SK-N-SH (cell line): Measurements from ENCODE around the gene KCNC4. TPM values are rescaled to one million over a fixed set of nuclear protein-coding genes. Genes with fewer than 3 reads are reported as not detected.
A peak's percentile ranks its signal among the peaks of the same experiment; 100 is the strongest.

Experiments used
- CTCF ChIA-PET: fragments of 300-600, 350-600 bp; formaldehyde crosslinking; extraction: SDS; loops from one replicate; lab custom pipeline; 2021; lab: Yijun Ruan, JAX
- POLR2A ChIA-PET: fragments of 350-600 bp; sonication (Branson Sonifier 250); formaldehyde crosslinking; extraction: SDS; loops from one replicate; lab custom pipeline; 2020; ENCODE audit warnings: antibody characterized with exemption, inconsistent platforms; lab: Yijun Ruan, JAX
- DNase-seq: peaks from one replicate; pipeline ENCODE4 v3.0.0; 2012
- H2AFZ ChIP-seq: fragments of 200-600 bp; sonication (generic); 2 replicates; pipeline ENCODE4 v1.8.1; 2016; ENCODE audit warnings: antibody characterized with exemption, mild to moderate bottlenecking, low read depth
- H3F3A ChIP-seq: fragments of 200-600 bp; sonication (generic); replicated peaks from 2 replicates; pipeline ENCODE3; 2016; ENCODE audit warnings: antibody characterized with exemption, mild to moderate bottlenecking; ENCODE audit not compliant: insufficient read depth
- H3K27ac ChIP-seq, 2 experiments: fragments of 200-500 bp in 1 of 2; fragments of 200-600 bp in 1 of 2; sonication (Bioruptor generic) in 1 of 2; sonication (generic), shearing (Covaris generic) in 1 of 2; 2 replicates each; pipeline versions ENCODE4 v1.5.1 to v1.6.1; 2014 to 2016; ENCODE audit warnings: low read depth in 2 of 2, inconsistent platforms in 1 of 2, low read length in 1 of 2, mild to moderate bottlenecking in 1 of 2, mixed read lengths in 1 of 2
- H3K27me3 ChIP-seq: fragments of 200-600 bp; sonication (generic), shearing (Covaris generic); 2 replicates; pipeline ENCODE4 v1.6.1; 2016; ENCODE audit warnings: mixed run types; ENCODE audit not compliant: insufficient read depth
- H3K36me3 ChIP-seq, 2 experiments: fragments of 200-500 bp in 1 of 2; fragments of 200-600 bp in 1 of 2; sonication (Bioruptor generic) in 1 of 2; sonication (generic) in 1 of 2; replicated peaks in 1 of 2; 2 replicates each; pipeline versions ENCODE3 to v1.5.1; 2014 to 2016; ENCODE audit warnings: low read length in 1 of 2, mild to moderate bottlenecking in 1 of 2; ENCODE audit not compliant: insufficient read depth in 2 of 2, control insufficient read depth in 1 of 2
- H3K4me1 ChIP-seq, 2 experiments: fragments of 200-500 bp in 1 of 2; fragments of 200-600 bp in 1 of 2; sonication (Bioruptor generic) in 1 of 2; sonication (generic), shearing (Covaris generic) in 1 of 2; 2 replicates each; pipeline versions ENCODE4 v1.5.1 to v1.6.1; 2014 to 2016; ENCODE audit warnings: low read depth in 1 of 2, low read length in 1 of 2, mixed run types in 1 of 2; ENCODE audit not compliant: insufficient read depth in 2 of 2, control insufficient read depth in 1 of 2
- H3K4me2 ChIP-seq: fragments of 200-600 bp; sonication (generic), shearing (Covaris generic); 2 replicates; pipeline ENCODE4 v1.6.1; 2017; ENCODE audit warnings: mixed run types
- H3K4me3 ChIP-seq, 2 experiments: fragments of 200-500 bp in 1 of 2; fragments of 200-600 bp in 1 of 2; sonication (Bioruptor generic) in 1 of 2; sonication (generic), shearing (Covaris generic) in 1 of 2; 2 replicates each; pipeline versions ENCODE4 v1.5.1 to v1.8.1; 2014 to 2016; ENCODE audit warnings: low read depth in 2 of 2, inconsistent platforms in 1 of 2, low read length in 1 of 2, mild to moderate bottlenecking in 1 of 2, mixed read lengths in 1 of 2, moderate library complexity in 1 of 2
- H3K79me2 ChIP-seq: fragments of 200-600 bp; sonication (generic); 2 replicates; pipeline ENCODE4 v1.8.1; 2017; ENCODE audit warnings: mild to moderate bottlenecking; ENCODE audit not compliant: insufficient read depth
- H3K9ac ChIP-seq: fragments of 200-600 bp; sonication (generic); 2 replicates; pipeline ENCODE4 v1.6.1; 2017; ENCODE audit warnings: mixed run types
- H3K9me2 ChIP-seq: fragments of 200-600 bp; sonication (generic); 2 replicates; pipeline ENCODE4 v1.6.1; 2017; ENCODE audit warnings: mixed run types
- H3K9me3 ChIP-seq: fragments of 200-600 bp; sonication (generic); 2 replicates; pipeline ENCODE4 v1.6.1; 2017; ENCODE audit warnings: mixed run types, mild to moderate bottlenecking, moderate library complexity
- H4K20me1 ChIP-seq: fragments of 200-600 bp; sonication (generic); 2 replicates; pipeline ENCODE4 v1.6.1; 2017; ENCODE audit warnings: mild to moderate bottlenecking, mixed run types; ENCODE audit not compliant: insufficient read depth
- ELF1 ChIP-seq: IDR thresholded peaks from 2 replicates; pipeline ENCODE4 v1.4.0; 2012
- EP300 ChIP-seq, 2 experiments: IDR thresholded peaks; 2 replicates each; pipeline versions ENCODE4 v1.4.0 to v1.6.1; 2012; ENCODE audit warnings: borderline replicate concordance in 1 of 2, low read depth in 1 of 2, low read length in 1 of 2
- FOXJ3 ChIP-seq: sonication (generic); formaldehyde crosslinking; IDR thresholded peaks from 2 replicates; pipeline ENCODE4 v1.5.1; 2020; ENCODE audit warnings: mild to moderate bottlenecking, missing genetic modification reagents
- FOXM1 ChIP-seq: IDR thresholded peaks from 2 replicates; pipeline ENCODE4 v1.4.0; 2012; ENCODE audit warnings: low read depth, mild to moderate bottlenecking
- GABPA ChIP-seq: IDR thresholded peaks from 2 replicates; pipeline ENCODE4 v1.4.0; 2012; ENCODE audit warnings: low read depth, mild to moderate bottlenecking
- JUND ChIP-seq: IDR thresholded peaks from 2 replicates; pipeline ENCODE4 v1.4.0; 2012
- MXI1 ChIP-seq: IDR thresholded peaks from 2 replicates; pipeline ENCODE4 v1.6.1; 2012; ENCODE audit warnings: mild to moderate bottlenecking, low read depth, low read length, improper control_type of control experiment
- NFIC ChIP-seq: IDR thresholded peaks from 2 replicates; pipeline ENCODE4 v1.4.0; 2012; ENCODE audit warnings: borderline replicate concordance
- RAD21 ChIP-seq: IDR thresholded peaks from 2 replicates; pipeline ENCODE4 v1.6.1; 2012; ENCODE audit warnings: mild to moderate bottlenecking, low read length
- RCOR1 ChIP-seq: fragments of 150-350 bp; IDR thresholded peaks from 2 replicates; pipeline ENCODE4 v1.6.1; 2017; ENCODE audit warnings: antibody characterized with exemption, low read length
- RFX5 ChIP-seq: IDR thresholded peaks from 2 replicates; pipeline ENCODE4 v1.6.1; 2012; ENCODE audit warnings: mild to moderate bottlenecking, improper control_type of control experiment, low read length
- RXRA ChIP-seq: IDR thresholded peaks from 2 replicates; pipeline ENCODE4 v1.4.0; 2012; ENCODE audit warnings: low read depth, mild to moderate bottlenecking, borderline replicate concordance
- SIN3A ChIP-seq: IDR thresholded peaks from 2 replicates; pipeline ENCODE4 v1.6.1; 2012; ENCODE audit warnings: low read depth, mild to moderate bottlenecking, low read length, moderate library complexity, borderline replicate concordance
- TCF12 ChIP-seq: IDR thresholded peaks from 2 replicates; pipeline ENCODE4 v1.4.0; 2012
- WGBS: methylation state at CpG from one replicate; pipeline ENCODE4 v1.1.6; 2017; ENCODE audit warnings: low lambda C conversion rate; 5-methylcytosine and 5-hydroxymethylcytosine counted together
- polyA plus RNA-seq, 3 experiments: library from polyadenylated mRNA; depleted of rRNA; stranded (reverse); fragments of >200 nt; gene quantifications; 2 replicates each; pipeline ENCODE4 v1.2.3, GENCODE V29; 2012
- TF ChIP-seq, protein P1 (sequence below): IDR thresholded peaks from 2 replicates; pipeline ENCODE4 v1.6.1; 2012; ENCODE audit warnings: mild to moderate bottlenecking, low read depth, low read length, moderate library complexity
- TF ChIP-seq, protein P2 (sequence below): IDR thresholded peaks from 2 replicates; pipeline ENCODE4 v1.4.0; 2012; ENCODE audit warnings: low read depth, borderline replicate concordance
- TF ChIP-seq, protein P3 (sequence below): IDR thresholded peaks from 2 replicates; pipeline ENCODE4 v1.4.0; 2012; ENCODE audit warnings: low read depth, borderline replicate concordance

Gene KCNC4
- polyA plus RNA-seq, 1 of the 3 experiments (the other 2 are of a cell fraction), result 0.51 TPM

DNA sequence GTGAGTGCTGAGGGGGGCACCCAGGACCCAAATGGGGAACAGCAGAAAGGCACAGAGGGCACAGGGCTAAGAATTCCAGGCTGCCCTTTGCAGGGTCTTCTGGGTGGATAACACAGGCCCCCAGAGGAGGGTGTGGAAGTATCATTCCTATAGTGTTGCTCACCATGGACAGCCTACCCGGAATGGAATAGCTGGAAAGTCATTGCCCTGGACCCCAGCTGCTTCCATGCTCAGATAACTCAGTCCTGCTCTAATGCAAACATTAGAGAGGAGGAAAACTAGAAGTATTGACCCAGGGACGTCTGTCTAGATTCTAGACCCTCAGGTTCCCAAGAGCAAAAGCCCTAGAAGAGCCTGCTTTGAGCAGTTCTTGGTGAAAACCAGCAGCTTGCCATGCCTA lies 35.2 kb upstream of the KCNC4 start:
- Histone ChIP-seq H3K27ac (no peak overlapping the region), H2AFZ (no peak overlapping the region), H3K36me3 (no peaks in the 10 kb centered on the region), H3F3A (no peaks in the 10 kb centered on the region), H3K9me3 (no peaks in the 10 kb centered on the region), H3K9me2 (no peaks in the 10 kb centered on the region), H3K4me3 (no peak overlapping the region), H3K4me2 (no peak overlapping the region), H3K9ac (no peak overlapping the region), H3K27me3 (no peaks in the 10 kb centered on the region), H3K79me2 (no peaks in the 10 kb centered on the region), H3K4me1 (peaks cover 0 to 72% of the 10 kb centered on the region in 2 experiments; a peak in 2 of 4 replicates), H4K20me1 (no peaks in the 10 kb centered on the region)
- TF ChIP-seq SIN3A (no peak), MXI1 (no peak), RFX5 (no peak), FOXM1 (no peak), EP300 (IDR thresholded peaks at IDR 0.05; ENCODE audit: borderline replicate concordance in 1 of 2, low read depth in 1 of 2, low read length in 1 of 2) (no peak)
- TF ChIP-seq, protein P1, sequence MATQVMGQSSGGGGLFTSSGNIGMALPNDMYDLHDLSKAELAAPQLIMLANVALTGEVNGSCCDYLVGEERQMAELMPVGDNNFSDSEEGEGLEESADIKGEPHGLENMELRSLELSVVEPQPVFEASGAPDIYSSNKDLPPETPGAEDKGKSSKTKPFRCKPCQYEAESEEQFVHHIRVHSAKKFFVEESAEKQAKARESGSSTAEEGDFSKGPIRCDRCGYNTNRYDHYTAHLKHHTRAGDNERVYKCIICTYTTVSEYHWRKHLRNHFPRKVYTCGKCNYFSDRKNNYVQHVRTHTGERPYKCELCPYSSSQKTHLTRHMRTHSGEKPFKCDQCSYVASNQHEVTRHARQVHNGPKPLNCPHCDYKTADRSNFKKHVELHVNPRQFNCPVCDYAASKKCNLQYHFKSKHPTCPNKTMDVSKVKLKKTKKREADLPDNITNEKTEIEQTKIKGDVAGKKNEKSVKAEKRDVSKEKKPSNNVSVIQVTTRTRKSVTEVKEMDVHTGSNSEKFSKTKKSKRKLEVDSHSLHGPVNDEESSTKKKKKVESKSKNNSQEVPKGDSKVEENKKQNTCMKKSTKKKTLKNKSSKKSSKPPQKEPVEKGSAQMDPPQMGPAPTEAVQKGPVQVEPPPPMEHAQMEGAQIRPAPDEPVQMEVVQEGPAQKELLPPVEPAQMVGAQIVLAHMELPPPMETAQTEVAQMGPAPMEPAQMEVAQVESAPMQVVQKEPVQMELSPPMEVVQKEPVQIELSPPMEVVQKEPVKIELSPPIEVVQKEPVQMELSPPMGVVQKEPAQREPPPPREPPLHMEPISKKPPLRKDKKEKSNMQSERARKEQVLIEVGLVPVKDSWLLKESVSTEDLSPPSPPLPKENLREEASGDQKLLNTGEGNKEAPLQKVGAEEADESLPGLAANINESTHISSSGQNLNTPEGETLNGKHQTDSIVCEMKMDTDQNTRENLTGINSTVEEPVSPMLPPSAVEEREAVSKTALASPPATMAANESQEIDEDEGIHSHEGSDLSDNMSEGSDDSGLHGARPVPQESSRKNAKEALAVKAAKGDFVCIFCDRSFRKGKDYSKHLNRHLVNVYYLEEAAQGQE, result no peak
- TF ChIP-seq, protein P2, sequence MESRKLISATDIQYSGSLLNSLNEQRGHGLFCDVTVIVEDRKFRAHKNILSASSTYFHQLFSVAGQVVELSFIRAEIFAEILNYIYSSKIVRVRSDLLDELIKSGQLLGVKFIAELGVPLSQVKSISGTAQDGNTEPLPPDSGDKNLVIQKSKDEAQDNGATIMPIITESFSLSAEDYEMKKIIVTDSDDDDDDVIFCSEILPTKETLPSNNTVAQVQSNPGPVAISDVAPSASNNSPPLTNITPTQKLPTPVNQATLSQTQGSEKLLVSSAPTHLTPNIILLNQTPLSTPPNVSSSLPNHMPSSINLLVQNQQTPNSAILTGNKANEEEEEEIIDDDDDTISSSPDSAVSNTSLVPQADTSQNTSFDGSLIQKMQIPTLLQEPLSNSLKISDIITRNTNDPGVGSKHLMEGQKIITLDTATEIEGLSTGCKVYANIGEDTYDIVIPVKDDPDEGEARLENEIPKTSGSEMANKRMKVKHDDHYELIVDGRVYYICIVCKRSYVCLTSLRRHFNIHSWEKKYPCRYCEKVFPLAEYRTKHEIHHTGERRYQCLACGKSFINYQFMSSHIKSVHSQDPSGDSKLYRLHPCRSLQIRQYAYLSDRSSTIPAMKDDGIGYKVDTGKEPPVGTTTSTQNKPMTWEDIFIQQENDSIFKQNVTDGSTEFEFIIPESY, result no peak
- no peak for DNase-seq
- ChIA-PET CTCF (interaction anchor here (0.7 to 4.3 kb wide), 14 partner anchors 11 to 286 kb away, joined by 3 to 26 read pairs (median 6); partner anchors contain the start of genes AHCYL1 and RBM15), POLR2A (no interaction called here)
- 36% methylated on average over 1 of the region's 2 CpGs for WGBS

DNA sequence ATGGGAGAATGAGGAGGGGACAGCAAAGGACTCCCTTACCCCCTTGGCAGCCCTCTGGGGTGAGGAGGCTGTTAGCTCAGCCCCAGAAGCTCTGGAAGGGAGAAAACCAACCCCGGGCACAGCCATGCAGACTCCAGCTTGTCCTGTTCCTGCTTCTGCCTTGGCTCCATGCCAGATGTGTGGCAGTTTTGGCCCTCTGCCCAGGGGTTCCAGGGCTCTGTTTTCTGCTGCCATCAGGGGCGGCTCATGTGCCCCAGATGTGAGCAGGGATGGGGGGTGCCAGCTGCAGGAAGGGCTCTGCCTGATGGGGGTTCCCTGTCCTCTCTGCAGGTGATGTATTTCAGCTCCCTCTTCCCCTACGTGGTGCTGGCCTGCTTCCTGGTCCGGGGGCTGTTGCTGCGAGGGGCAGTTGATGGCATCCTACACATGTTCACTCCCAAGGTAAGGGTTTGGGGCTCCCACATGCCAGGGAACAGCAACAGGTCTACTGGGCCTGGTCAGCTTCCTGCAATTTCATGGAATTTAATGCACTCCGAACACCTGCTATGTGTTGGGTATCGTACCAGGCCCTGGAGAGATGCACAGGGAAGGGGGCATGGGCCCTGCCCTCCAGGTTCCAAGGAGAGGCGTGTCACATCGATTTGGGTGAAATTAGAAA lies 33.7 kb upstream of the KCNC4 start:
- H3K4me2 ChIP-seq, result no peak overlapping the region
- H3K4me1 ChIP-seq, result peaks cover 0 to 62% of the 10 kb centered on the region in 2 experiments; a peak in 2 of 4 replicates
- no peaks in the 10 kb centered on the region for H3K9me2 ChIP-seq
- H3K9me3 ChIP-seq, result no peaks in the 10 kb centered on the region
- no peaks in the 10 kb centered on the region for H3K79me2 ChIP-seq
- no peaks in the 10 kb centered on the region for H4K20me1 ChIP-seq
- H3K36me3 ChIP-seq, result no peaks in the 10 kb centered on the region
- 49% methylated on average over 6 of the region's 9 CpGs for WGBS
- H3K27ac ChIP-seq, result peak overlapping the region in 1 of 2 experiments; percentile 92; a peak in 2 of 4 replicates
- H3F3A ChIP-seq, result no peaks in the 10 kb centered on the region
- H2AFZ ChIP-seq, result no peak overlapping the region
- peak; percentile 86 for DNase-seq
- H3K9ac ChIP-seq, result no peak overlapping the region
- no peaks in the 10 kb centered on the region for H3K27me3 ChIP-seq
- CTCF ChIA-PET, result interaction anchor here (0.7 to 4.3 kb wide), 17 partner anchors 10 to 319 kb away, joined by 3 to 26 read pairs (median 5); partner anchors contain the start of gene RBM15
- H3K4me3 ChIP-seq, result no peak overlapping the region
- POLR2A ChIA-PET, result interaction anchor here (0.8 to 1.3 kb wide), 3 partner anchors 11 to 44 kb away, joined by 3 to 5 read pairs (median 3); no protein-coding TSS in a partner anchor
- TF ChIP-seq, protein P3, sequence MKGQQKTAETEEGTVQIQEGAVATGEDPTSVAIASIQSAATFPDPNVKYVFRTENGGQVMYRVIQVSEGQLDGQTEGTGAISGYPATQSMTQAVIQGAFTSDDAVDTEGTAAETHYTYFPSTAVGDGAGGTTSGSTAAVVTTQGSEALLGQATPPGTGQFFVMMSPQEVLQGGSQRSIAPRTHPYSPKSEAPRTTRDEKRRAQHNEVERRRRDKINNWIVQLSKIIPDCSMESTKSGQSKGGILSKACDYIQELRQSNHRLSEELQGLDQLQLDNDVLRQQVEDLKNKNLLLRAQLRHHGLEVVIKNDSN, result no peak
- TF ChIP-seq NFIC (peak; percentile 93), ELF1 (no peak), FOXM1 (no peak), TCF12 (peak; percentile 71), GABPA (no peak), FOXJ3 (CRISPR knock-in tag) (peak; percentile 95), RCOR1 (peak; percentile 89), RXRA (no peak), RAD21 (no peak; the same call in 1 of the 2 replicates), JUND (no peak)
- TF ChIP-seq, protein P1, result no peak
